A549 treated with Mapracorat at 1 μM for 4 hours (cell line): ENCODE results near the gene ACMSD. TPM values are rescaled to one million over a fixed set of nuclear protein-coding genes. Genes with fewer than 3 reads are reported as not detected.

Experiments used
- total RNA-seq: library from RNA; stranded (reverse); fragments of 200-300 nt; extraction: Qiagen RNA extraction; gene quantifications from 5 replicates; pipeline ENCODE4 v1.2.3, GENCODE V29; 2022

Gene ACMSD
- not detected in 5 replicates for total RNA-seq

GRCh38 chr2:134838143-134838620 lies at the start of gene ACMSD:
TSS of gene ACMSD (plus strand) at chr2:134838616. CDS start at chr2:134838683, 67 bp downstream.

DNA sequence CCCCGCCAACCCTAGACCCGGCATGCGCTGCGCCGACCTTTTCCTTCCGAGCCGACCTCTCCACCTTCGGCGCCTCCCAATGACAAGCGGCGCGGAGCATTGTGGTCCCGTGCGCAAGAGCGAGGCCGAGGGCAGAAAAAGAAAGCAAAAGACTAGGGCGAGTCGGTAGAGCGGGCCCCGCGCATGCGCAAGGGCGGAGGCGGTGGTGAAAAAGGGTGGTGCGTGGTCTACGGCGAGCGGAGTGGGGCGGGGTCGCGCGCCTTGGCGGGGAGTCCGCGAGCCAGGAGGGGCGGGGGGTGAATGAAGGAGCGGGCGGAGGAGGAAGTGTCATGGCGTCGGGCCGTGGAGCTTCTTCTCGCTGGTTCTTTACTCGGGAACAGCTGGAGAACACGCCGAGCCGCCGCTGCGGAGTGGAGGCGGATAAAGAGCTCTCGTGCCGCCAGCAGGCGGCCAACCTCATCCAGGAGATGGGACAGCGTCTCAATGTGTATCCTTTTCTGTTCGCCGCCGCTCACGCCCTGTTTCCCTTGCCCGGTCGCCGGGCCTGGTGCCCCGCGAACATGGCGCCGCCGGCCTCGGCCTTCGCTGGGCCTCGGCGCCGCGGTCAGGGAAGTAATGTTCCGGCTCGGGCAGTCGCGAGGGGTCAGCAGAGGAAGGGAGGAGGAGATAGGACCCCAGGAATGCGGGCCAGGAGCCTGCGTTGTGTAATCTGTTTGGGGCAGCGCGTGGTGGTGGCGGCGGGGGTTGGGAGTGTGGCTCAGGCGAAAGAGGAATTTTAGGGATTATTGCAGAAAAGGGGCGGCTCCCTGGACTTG lies 80.3 kb downstream of the ACMSD start, which contains the start of gene CCNT2:
TSS of gene CCNT2 (plus strand) at position 297 of the 815 bp plus-strand sequence. CDS start at position 330, 33 bp downstream.

Other genes with a start within 250 kb of the ACMSD start
- gene TMEM163, start 119.6 kb upstream of the ACMSD start, total RNA-seq, result 0.10 to 0.17 TPM (median 0.14 TPM) in 4 of 5 replicates, not detected in the other
- 7.9 to 10.6 TPM (median 9.3 TPM) in 5 replicates for gene CCNT2, start 80.2 kb downstream of the ACMSD start, total RNA-seq
- gene MAP3K19, start 208.8 kb downstream of the ACMSD start, total RNA-seq, result not detected in 5 replicates
- gene RAB3GAP1, start 213.7 kb downstream of the ACMSD start, total RNA-seq, result 25.4 to 30.2 TPM (median 28.2 TPM) in 5 replicates